ENCODE results near the gene SMIM10L2A.

- TF ChIP-seq CTCF (IDR thresholded peaks at IDR 0.05), result no peak
- TF ChIP-seq EP300 (IDR thresholded peaks at IDR 0.05), result no peak
Measured at GRCh38 chrX:135436966-135437866, 15.5 kb downstream of the SMIM10L2A start.

All from ovary (tissue), 3 donors.